GM11168 (cell line): Measurements from ENCODE around the gene AOPEP.

Source experiments
- in situ Hi-C: fragments of 300-500 bp; cut with MboI; formaldehyde crosslinking; loops from one replicate; pipeline ENCODE4 v1.12.0; 2022; ENCODE audit warnings: low sequenced_read_pairs; ENCODE audit not compliant: unreplicated experiment

AOPEP gene

DNA sequence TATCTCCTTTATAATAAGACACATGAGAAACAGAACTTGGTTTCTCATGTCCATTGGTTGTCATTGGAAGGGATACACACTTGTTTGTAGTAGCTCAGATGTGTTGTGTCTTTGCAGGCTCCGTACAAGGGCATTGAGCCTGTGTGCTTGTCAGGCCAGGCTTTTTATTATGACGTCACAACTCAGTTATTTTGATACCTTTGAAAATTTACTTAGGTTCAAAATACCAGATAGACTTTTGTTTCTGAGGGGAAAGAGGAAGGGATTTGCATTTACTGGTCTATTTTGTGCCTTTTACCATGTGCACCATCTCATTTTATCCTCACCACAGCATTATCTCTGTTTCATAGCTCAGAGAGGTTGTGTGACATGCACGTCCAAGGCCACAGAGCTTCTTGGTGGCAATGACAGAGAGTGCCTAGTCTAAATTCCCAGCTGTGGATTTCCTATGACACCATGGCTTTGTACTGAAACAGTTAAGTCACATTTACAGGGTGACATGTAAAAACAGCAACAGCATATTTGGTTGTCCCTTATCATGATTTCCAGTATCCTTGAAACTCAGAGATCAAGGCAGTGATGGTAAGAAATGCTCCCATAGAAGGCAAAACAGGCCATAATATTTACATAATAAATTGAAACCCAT lies 268.7 kb downstream of the AOPEP start:
- in situ Hi-C loops = no loop called here

DNA sequence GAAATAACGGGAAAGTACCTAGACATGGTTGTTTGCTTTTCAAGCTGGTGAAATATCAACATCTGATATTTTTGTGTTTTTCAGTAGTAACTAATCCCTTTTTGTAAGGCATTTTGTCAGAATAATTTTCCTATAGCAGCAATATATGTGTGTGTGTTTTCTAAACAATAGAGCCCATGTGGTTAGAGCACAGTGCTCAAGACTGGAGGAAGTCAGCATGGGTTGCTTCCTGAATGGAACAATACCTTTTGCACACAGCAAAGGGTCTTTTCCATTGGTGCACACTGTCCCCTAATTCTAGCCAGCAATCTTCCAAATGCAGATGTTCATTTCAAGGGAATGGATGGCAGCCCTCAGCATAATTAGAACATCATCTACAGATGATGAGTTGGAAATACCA lies 270.1 kb downstream of the AOPEP start:
- in situ Hi-C loops = no loop called here

DNA sequence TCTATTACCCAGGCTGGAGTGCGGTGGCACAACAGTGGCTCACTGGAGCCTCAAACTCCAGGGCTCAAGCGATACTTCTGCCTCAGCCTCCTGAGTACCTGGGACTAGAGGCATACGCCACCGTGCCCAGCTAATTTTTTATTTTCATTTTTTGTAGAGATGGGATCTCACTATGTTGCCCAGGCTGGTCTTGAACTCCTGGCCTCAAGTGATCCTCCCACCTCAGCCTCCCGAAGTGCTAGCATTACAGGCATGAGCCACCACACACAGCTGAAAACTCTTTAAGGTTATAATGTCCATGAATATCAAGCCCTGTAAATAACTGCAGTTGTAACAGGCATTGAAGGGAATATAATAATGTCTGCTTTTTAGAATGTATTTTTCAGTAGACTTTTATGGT lies 271.2 kb downstream of the AOPEP start:
- in situ Hi-C loops = no loop called here

DNA sequence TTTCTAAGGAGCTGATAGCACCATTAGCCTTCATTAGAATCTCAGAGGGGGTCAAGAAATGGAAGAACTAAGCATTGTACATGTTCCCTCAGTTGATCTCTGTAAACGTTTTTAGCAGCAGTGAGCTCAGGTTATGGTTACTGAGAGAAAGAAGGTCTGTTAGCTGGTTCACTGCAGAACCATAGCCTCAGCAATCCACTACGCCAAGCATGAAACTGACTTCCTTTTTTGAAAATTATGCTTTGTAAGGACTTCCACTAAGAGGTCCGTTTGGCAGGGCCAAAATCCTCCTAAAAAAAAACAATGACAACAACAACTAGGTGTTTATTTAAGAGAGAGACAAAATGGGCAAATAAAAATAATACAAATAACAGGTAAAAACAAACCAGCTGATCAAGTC lies 273.3 kb downstream of the AOPEP start:
- in situ Hi-C loops = no loop called here

DNA sequence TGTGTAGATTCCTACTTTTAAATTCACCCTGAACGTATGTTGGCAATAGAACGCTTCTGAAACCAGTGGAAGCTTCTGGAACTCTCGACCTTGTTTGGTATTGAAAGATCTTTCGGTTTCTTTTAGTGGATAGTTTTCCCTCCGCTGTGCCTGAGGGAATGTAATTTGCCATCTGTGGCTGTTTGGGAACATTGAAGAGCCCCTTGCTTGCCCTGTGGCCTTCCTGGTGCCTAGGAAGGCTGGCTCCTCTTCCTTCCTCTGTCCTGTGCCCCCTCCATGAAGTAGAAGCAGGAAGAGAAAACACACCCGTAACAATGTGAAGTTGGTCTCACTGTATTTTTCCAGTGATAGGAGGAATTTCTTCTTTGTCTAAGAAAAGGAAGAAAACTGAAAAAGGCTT lies 274.3 kb downstream of the AOPEP start:
- in situ Hi-C loops = no loop called here

DNA sequence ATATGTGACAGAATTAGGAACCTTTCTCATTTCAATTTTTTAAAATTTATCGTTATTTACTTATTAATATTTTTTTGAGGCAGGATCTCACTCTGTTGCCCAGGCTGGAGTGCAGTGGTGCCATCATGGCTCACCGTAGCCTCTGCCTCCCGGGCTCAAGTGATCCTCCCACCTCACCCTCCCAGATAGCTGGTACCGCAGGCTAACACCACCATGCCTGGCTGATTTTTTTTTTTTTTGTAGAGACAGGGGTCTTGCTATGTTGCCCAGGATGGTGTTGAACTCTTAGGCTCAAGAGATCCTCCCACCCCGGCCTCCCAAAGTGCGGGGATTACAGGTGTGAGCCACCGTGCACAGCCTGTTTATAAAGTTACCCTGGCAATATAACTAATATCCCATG lies 275.2 kb downstream of the AOPEP start:
- in situ Hi-C loops = no loop called here

DNA sequence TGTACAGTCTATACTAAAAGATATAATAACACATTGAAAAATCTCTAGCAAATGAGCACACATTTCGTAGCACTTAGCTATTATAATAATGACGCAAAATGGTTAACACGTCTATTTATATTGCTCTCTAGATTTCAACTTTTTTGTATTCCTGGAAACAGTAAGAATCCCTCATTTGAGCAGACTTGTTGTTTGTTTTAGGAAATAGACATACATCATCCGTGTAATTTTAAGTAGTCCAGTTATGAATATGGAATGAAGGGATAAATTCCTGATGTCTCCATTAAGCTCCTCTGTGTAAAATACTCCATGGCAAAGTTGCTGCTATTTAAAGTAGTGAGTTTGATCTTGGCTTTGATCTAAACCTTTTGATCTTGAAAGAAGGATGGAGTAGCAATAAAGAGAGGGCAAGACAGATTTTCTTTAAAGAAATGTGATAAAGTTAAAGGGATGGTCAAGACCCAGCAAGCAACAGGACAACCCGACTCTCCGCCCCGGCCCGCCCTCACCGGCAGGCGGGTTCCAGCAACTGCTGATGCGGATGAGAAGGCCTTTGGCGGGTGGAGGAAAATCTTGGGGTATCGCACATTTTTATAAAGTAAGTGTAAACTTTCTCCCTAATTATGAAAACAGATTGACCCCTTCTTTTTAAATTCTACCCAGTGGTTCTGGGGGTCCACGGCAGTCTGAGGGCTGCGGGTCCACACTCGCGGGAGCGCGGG lies 277.4 kb downstream of the AOPEP start:
- in situ Hi-C loops = no loop called here

DNA sequence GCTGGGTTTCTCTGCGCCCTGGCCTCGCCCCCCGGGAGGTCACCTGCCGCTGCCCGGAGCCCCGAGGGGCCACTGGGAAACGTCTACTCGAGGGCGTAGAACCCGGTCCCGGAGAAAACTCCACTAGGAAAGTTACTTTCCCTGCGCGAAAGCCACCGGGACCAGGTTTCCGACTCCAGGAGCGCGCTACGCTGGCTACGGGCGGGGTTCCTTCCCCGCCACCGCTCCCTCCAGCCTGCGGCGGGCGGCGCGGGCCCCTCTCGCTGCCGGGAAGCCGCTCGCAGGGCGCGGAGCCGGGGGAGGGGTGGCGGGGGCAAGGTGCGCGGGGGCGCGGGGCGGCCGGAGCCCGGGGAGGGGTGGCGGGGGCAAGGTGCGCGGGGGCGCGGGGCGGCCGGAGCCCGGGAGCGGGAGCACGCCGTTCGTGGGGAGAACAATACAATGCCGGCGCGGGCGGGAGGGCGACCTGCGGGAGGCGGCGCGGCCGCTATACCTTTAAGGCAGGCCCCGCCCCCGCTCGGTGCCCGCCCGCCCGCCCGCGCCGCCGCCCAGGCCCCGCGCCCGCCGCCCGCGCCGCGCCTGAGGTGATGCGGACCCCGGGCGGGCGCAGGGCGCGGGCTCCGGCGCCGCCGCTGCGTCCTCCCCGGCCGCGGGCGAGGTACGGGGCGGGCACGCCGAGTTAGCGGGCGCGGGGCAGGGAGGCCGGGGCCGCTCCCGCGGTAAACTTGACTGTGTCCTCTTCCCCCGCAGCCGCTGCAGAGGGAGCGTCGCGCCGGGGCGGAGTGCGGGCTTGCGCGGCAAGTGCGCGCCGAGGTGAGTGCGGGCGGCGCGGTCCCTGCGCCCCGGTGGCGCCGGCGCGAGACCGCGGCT lies 278.1 kb downstream of the AOPEP start:
- in situ Hi-C loops = no loop called here

DNA sequence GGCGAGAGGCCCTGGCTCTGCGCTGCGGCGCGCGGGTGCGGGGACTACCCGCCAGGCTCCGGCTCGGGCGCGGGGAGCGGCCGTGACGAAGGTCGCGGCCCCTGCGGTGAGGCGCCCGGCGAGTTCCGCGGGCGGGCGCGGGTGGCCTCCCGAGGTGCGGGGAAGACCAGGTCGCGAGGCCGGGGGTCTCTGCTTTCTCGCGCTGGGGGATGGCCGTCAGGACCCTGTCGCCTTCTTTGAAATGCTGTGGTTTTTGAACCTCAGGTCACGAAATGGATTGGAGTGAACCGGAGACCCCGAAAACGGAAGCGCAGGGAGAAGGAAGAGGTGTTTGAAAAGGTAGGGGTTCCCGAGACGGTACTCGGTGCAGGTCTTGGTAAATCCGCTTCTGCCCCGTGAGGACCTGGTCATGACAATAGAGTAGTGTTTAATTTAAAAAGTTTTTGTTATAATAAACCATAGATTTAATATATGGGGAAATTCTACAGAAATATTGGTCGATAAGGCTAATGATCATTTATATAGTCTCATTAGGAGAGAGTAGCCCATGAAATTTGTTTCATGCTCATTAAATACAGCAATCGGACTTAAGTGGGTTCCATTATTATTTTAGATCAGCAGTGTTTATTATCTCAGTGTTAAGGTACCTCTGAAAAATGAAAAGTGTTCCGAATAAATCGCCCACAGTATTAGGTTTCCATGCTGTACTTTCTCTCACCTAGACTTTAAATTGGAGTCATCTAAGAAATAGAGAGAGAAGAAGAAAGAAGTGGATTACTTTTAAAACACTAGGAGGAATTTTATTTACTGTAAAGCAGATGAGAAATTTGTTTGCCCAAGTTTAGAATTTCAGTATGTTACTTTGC lies 279.0 kb downstream of the AOPEP start:
- in situ Hi-C loops = no loop called here

DNA sequence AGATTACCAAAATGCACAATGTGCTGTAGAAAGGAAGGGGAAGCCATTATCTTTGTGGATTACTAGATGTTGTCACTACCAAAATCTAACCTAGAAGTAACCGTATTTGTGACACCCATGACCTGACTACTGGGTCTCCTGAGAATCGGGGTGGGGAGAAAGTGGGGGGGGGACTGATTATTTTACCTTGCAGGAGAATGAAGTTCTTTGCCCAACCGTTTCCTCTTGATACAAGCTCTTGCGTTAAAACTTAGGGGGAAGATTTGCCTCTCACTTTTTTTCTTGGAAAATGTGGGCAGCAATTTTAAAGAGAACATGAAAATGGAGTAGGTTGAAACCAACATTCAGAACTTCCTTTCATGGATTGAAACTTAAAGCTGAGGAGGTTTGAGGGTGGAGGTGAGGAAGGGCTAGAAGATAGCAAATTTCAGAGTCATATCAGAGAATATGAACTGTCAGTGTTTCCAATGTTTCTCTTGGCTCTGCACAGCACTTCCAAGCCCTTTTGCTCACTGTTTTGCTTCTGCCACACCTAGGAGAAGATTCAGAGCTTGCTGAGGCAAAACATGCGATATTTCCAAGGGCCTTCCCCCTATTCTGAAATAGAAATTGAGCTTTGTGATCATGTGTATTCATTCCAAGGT lies 280.8 kb downstream of the AOPEP start:
- in situ Hi-C loops = no loop called here

DNA sequence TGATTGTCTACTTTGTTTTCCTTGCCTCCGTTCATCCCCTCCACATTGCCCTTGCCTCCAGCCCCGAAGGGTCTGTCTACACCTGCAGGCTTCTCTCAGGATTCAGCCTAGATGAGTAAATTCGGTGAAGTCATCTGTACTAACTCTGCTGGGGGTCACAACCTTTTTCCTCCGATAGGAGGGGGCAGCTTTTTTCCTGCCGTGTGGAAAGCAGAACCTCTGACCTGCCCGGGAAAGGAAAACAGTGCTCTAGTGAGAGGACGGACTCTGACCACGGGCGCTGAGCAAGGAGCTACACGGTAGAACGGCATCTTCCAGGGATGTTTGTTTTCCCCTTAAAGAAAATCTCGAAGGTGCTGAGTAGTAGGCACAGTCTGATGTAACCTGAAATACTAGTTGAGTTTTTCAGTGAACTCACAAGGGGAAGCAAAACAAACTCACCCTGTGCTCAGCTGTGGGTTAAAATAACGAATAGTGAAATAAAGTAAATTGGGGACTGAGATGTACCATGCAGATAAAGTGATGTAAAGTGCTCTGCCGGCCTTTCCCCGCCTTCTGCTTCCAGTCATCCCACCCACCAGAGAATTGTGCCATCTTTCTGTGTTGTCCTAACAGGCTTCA lies 281.8 kb downstream of the AOPEP start:
- in situ Hi-C loops = no loop called here

DNA sequence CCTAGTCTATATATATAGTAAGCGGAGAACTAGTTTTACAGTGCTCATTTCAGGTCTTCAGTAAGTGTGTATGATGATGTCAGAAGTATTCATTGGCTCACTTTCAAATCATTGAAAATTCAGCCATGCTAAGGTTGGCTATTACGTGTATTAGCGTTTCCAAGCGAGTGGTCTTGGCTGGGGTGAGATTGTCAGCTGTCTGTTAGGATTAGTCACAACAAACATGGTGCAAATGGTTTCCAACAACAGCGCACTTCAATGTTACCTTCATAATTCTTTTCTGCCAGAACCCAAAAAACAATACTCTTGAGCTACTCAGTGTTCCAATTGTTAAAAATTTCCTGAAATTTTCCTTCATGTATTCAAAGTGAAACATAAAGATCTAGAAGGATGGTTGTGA lies 283.0 kb downstream of the AOPEP start:
- in situ Hi-C loops = no loop called here

DNA sequence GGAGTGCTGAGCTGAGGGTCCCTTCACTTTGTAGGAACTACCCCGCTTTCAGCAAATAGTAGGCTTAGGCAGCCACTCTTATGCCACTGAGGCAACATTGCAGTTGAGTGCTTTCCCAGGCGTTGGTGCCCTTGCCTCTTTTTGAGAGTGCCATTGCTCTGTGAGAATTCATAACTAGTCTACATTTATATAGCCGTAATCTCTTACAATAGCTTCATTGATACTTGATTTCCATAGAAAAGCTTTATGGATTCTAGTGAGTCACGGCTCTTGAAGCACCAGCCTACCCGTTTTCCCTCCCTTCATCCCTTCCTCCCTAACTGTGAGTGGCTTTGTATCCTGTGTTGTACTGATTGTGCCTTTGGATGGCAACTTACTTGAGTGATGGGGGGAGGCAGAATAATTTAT lies 283.9 kb downstream of the AOPEP start:
- in situ Hi-C loops = no loop called here

DNA sequence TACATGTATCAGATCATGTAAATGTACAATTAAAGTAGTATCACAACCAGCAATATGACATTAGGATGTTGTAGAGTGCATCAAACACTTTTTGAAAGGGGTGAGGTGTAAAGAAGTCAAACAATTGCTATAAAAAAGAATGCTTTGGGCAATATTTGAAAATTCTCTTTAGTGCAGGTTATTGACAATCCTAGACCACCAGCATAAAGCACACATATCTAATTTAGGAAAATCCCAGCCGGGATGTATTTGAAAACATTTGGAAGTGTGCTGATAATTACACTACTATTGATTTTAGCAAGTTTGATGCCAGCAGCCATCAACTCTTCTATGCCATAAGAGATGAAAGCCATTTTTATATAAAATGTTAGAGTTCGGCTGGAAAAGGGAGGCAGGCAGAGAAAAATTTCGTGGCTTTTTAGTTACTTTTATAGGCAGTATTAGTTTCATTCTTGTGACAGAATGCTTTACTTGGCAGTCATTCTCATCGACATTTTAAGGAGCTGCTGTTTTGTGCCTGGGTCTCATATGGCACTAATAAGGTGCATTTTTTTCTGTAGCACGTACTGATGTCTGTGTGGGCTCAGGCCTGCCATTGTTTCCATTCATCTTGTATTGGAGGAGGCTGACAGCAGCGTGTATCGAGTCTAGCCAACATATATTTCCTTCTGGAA lies 285.7 kb downstream of the AOPEP start:
- in situ Hi-C loops = no loop called here

DNA sequence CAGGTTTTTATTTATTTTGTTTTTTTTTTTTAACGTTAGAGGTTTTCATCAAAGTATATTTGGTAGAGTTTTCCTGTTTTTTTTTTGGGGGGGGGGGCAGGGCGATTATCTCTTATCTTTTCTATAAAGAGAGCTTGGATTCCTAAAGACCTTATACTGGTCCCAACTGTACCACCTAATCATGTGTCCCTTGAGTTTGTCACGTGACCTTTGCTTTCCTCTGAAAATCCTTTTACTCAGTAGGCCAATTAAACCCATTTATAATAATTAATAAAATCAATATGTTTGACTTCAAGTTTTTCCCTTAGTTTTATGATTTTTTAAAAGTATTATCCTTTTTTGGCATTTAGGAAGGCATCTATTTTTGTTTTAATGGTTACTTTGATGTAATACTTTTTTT lies 286.4 kb downstream of the AOPEP start:
- in situ Hi-C loops = no loop called here

DNA sequence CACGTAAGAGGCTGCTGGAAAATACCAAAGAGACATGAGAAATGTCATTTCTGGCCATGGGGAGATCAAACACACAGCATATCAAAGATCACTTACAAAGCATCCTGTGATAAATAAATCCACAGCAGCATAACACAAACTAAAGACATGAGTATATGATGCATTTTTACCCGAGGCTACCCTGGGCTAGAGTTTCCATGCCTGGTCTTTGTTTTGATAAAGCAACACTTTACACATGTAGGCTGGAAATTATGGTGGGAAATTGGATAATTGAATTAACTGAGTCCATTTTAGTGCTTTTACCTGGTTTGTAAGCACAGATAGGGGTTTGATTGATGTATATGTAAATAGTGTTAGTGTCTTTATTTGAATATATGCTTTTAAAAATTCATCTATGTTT lies 288.4 kb downstream of the AOPEP start:
- in situ Hi-C loops = no loop called here

DNA sequence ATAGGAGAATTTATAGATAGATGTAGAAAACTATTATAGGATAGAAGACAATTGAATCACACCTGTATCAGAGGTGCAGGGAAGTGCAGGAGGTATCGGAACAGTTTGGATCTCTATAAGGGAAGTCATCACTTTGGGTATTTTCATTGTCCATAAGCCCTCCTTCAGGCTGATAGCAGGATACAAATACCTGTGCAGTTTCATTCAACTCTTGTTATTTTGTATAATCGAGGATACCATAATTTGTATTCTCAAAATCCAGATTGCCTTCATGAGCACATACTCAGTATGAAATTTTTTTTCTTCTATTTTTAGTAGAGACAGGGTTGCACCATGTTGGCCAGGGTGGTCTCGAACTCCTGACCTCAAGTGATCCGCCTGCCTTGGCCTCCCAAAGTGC lies 289.1 kb downstream of the AOPEP start:
- in situ Hi-C loops = no loop called here

DNA sequence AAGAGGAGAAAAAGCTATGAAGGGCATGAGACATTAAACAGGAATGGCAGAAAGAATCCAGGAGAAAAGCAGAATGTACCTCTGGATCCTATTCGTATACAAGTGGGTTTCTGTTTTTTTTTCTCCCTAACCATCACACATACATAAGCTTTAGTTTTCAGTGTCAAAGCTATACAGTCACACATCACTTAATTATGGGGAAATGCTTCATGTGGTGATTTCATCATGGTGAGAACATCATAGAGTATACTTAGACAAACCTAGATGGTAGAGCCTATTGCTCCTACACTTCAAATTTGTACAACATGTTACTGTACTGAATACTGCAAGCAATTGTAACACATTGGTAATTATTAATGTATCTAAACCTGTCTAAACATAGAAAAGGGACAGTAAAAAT lies 290.6 kb downstream of the AOPEP start:
- in situ Hi-C loops = no loop called here

DNA sequence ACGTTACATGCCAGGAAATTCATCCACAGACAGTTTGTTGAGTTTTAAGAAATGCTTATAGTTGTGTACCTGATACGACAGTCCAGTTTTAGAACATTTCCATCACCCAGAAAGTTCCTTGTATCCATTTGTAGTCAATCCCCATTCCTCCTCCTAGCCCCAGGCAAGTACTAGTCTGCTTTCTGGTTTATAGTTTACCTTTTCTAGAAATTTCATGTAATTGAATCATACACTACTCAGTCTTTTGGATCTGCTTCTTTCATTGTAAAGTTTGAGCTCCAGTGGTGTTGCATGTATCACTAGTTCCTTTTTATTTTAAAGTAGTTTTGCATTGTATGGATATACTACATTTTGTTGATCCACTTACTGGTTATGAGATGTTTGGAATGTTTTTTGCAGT lies 291.2 kb downstream of the AOPEP start:
- in situ Hi-C loops = no loop called here
